H9 (cell line): Measurements from ENCODE around the gene MYT1. TPM values are rescaled to one million over a fixed set of nuclear protein-coding genes. Genes with fewer than 3 reads are reported as not detected.
A peak's percentile ranks its signal among the peaks of the same experiment; 100 is the strongest.

Source experiments
- DNase-seq: peaks from one replicate; pipeline ENCODE4 v3.0.0-alpha.2; 2017
- H2AFZ ChIP-seq: one replicate; pipeline ENCODE4 v1.6.1; 2013; ENCODE audit warnings: mild to moderate bottlenecking, low read length, control low read depth, moderate library complexity
- H2AK5ac ChIP-seq: 2 replicates; pipeline ENCODE4 v1.6.1; 2013; ENCODE audit warnings: low read length, control low read depth, mixed read lengths; ENCODE audit not compliant: insufficient read length
- H2BK120ac ChIP-seq: one replicate; pipeline ENCODE4 v1.6.1; 2013; ENCODE audit warnings: low read depth, mild to moderate bottlenecking, low read length, control low read depth, inconsistent platforms; ENCODE audit not compliant: poor library complexity, severe bottlenecking
- H2BK12ac ChIP-seq: 2 replicates; pipeline ENCODE4 v1.6.1; 2013; ENCODE audit warnings: low read length, control low read depth, mixed read lengths, low read depth; ENCODE audit not compliant: insufficient read length
- H2BK15ac ChIP-seq: 2 replicates; pipeline ENCODE4 v1.6.1; 2013; ENCODE audit warnings: low read depth, low read length, control low read depth
- H2BK20ac ChIP-seq: one replicate; pipeline ENCODE4 v1.6.1; 2013; ENCODE audit warnings: low read depth, mild to moderate bottlenecking, low read length, control low read depth, inconsistent platforms; ENCODE audit not compliant: poor library complexity, severe bottlenecking
- H2BK5ac ChIP-seq: 2 replicates; pipeline ENCODE4 v1.6.1; 2013; ENCODE audit warnings: low read length, control low read depth, mixed read lengths; ENCODE audit not compliant: insufficient read length
- H3K14ac ChIP-seq: 2 replicates; pipeline ENCODE4 v1.6.1; 2013; ENCODE audit warnings: low read length, control low read depth; ENCODE audit not compliant: insufficient read depth
- H3K18ac ChIP-seq: 2 replicates; pipeline ENCODE4 v1.6.1; 2013; ENCODE audit warnings: low read depth, mild to moderate bottlenecking, mixed read lengths, low read length, control low read depth; ENCODE audit not compliant: insufficient read length
- H3K23ac ChIP-seq: 2 replicates; pipeline ENCODE4 v1.6.1; 2013; ENCODE audit warnings: low read length, control low read depth, mixed read lengths, low read depth; ENCODE audit not compliant: insufficient read length
- H3K23me2 ChIP-seq: 2 replicates; pipeline ENCODE4 v1.6.1; 2013; ENCODE audit warnings: low read depth, mild to moderate bottlenecking, mixed read lengths, low read length, control low read depth; ENCODE audit not compliant: insufficient read length, poor library complexity, severe bottlenecking
- H3K27ac ChIP-seq: 2 replicates; pipeline ENCODE4 v1.5.1; 2013; ENCODE audit warnings: low read length, control low read depth, mixed read lengths, low read depth; ENCODE audit not compliant: insufficient read length
- H3K27me3 ChIP-seq: 2 replicates; pipeline ENCODE4 v1.6.1; 2013; ENCODE audit warnings: low read length, control low read depth, inconsistent platforms; ENCODE audit not compliant: insufficient read depth
- H3K4ac ChIP-seq: 2 replicates; pipeline ENCODE4 v1.6.1; 2013; ENCODE audit warnings: low read depth, mild to moderate bottlenecking, control low read depth, inconsistent platforms, low read length, moderate library complexity
- H3K4me1 ChIP-seq: 2 replicates; pipeline ENCODE4 v1.6.1; 2013; ENCODE audit warnings: low read length, control low read depth, inconsistent platforms; ENCODE audit not compliant: insufficient read depth
- H3K4me2 ChIP-seq: 2 replicates; pipeline ENCODE4 v1.6.1; 2013; ENCODE audit warnings: low read length, control low read depth, mixed read lengths; ENCODE audit not compliant: insufficient read length, insufficient read depth
- H3K56ac ChIP-seq: 2 replicates; pipeline ENCODE4 v1.6.1; 2013; ENCODE audit warnings: low read depth, mild to moderate bottlenecking, mixed read lengths, low read length, control low read depth; ENCODE audit not compliant: insufficient read length
- H3K79me1 ChIP-seq: 2 replicates; pipeline ENCODE4 v1.6.1; 2013; ENCODE audit warnings: low read depth, mild to moderate bottlenecking, moderate library complexity, low read length, control low read depth, inconsistent platforms; ENCODE audit not compliant: insufficient read depth, poor library complexity, severe bottlenecking
- H3K79me2 ChIP-seq: 2 replicates; pipeline ENCODE4 v1.6.1; 2013; ENCODE audit warnings: low read length, control low read depth, inconsistent platforms; ENCODE audit not compliant: insufficient read depth
- H3K9ac ChIP-seq: 2 replicates; pipeline ENCODE4 v1.6.1; 2013; ENCODE audit warnings: low read length, control low read depth, mixed read lengths; ENCODE audit not compliant: insufficient read length; ENCODE audit errors: extremely low read depth
- H3K9me3 ChIP-seq: one replicate; pipeline ENCODE4 v1.6.1; 2013; ENCODE audit warnings: low read depth, low read length, inconsistent platforms; ENCODE audit not compliant: control insufficient read depth
- H3T11ph ChIP-seq: one replicate; pipeline ENCODE4 v1.6.1; 2013; ENCODE audit warnings: mild to moderate bottlenecking, low read length, control low read depth, inconsistent platforms
- H4K20me1 ChIP-seq: one replicate; pipeline ENCODE4 v1.6.1; 2013; ENCODE audit not compliant: control insufficient read depth, insufficient read length, insufficient read depth
- H4K5ac ChIP-seq: 2 replicates; pipeline ENCODE4 v1.6.1; 2013; ENCODE audit warnings: low read depth, mild to moderate bottlenecking, mixed read lengths, low read length, control low read depth; ENCODE audit not compliant: insufficient read length
- H4K8ac ChIP-seq: replicated peaks from 2 replicates; pipeline ENCODE4 v1.6.1; 2013; ENCODE audit warnings: low read length, control low read depth, mixed read lengths, low read depth; ENCODE audit not compliant: insufficient read length
- H4K91ac ChIP-seq: 2 replicates; pipeline ENCODE4 v1.6.1; 2013; ENCODE audit warnings: low read depth, mild to moderate bottlenecking, moderate library complexity, mixed read lengths, low read length, control low read depth; ENCODE audit not compliant: insufficient read length
- H3K27ac Mint-ChIP-seq, 3 experiments: 2 replicates in 2 of 3; 3 replicates in 1 of 3; pipeline ENCODE4 v1.8.0; 2020 to 2021; ENCODE audit warnings: mixed read lengths in 3 of 3, mild to moderate bottlenecking in 1 of 3, moderate library complexity in 1 of 3
- H3K27me3 Mint-ChIP-seq: 2 replicates; pipeline ENCODE4 v1.8.0; 2021; ENCODE audit warnings: low read depth, mild to moderate bottlenecking, moderate library complexity, mixed read lengths
- H3K36me3 Mint-ChIP-seq, 3 experiments: 2 replicates in 2 of 3; 3 replicates in 1 of 3; pipeline ENCODE4 v1.8.0; 2020 to 2021; ENCODE audit warnings: low read depth in 3 of 3, mixed read lengths in 3 of 3; ENCODE audit not compliant: insufficient read depth in 1 of 3
- H3K4me1 Mint-ChIP-seq, 2 experiments: 2 replicates each; pipeline ENCODE4 v1.8.0; 2020; ENCODE audit warnings: mixed read lengths in 2 of 2
- H3K4me3 Mint-ChIP-seq, 2 experiments: 2 replicates in 1 of 2; 3 replicates in 1 of 2; pipeline ENCODE4 v1.8.0; 2020 to 2021; ENCODE audit warnings: mild to moderate bottlenecking in 2 of 2, mixed read lengths in 2 of 2, moderate library complexity in 1 of 2
- H3K9me3 Mint-ChIP-seq, 2 experiments: 2 replicates in 1 of 2; 3 replicates in 1 of 2; pipeline ENCODE4 v1.8.0; 2020; ENCODE audit warnings: mild to moderate bottlenecking in 2 of 2, mixed read lengths in 2 of 2, moderate library complexity in 1 of 2
- WGBS: extraction: QIAGEN DNeasy Blood & Tissue Kit; methylation state at CpG from one replicate; pipeline ENCODE4 v1.1.7; 2013; ENCODE audit warnings: missing lambda C conversion rate, low lambda C conversion rate, mixed read lengths; ENCODE audit not compliant: insufficient read length; ENCODE audit errors: extremely low coverage; 5-methylcytosine and 5-hydroxymethylcytosine counted together
- total RNA-seq: library from RNA; stranded (reverse); gene quantifications from 2 replicates; pipeline ENCODE4 v1.2.1, GENCODE V29; 2021
- TF ChIP-seq, protein P1 (sequence below): fragments of 200-600 bp; sonication (generic); conservative IDR thresholded peaks from 3 replicates; pipeline ENCODE4 v1.8.0; 2021; ENCODE audit warnings: antibody characterized with exemption, mild to moderate bottlenecking

MYT1 gene
- total RNA-seq, 1 experiment from 2014 or later: 0.79 TPM

DNA sequence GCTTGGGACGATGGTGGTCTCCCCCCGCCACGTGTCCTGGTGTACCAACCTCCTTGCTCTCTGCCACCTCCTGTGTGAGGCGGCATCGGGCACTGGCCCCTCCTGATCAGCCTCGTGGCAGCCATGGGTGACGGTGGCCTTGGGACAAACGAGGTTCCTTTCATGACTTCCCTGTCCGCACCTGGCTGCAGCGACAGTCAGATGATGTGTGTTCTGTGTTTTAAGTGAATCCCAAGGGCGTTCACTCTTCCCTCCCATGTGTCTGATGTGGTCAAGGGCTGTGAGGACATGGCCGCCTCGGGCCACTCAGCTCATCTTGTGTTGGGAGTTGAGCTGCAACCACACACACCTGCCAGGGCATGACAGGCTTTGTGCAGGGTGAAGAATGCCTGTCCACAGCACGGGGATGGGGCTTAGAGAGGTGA, 60.9 kb downstream of the MYT1 start:
- Histone ChIP-seq H3K4ac (no peak overlapping the region), H3T11ph (no peak overlapping the region), H3K56ac (no peak overlapping the region), H3K27me3 (no peaks in the 10 kb centered on the region), H3K4me1 (peaks cover 3% of the 10 kb centered on the region; the same call in 1 of the 2 replicates), H2BK12ac (no peak overlapping the region), H3K79me2 (no peaks in the 10 kb centered on the region), H3K9ac (no peak overlapping the region), H3K14ac (no peak overlapping the region), H4K8ac (no peak overlapping the region), H3K4me2 (no peak overlapping the region), H2BK15ac (no peak overlapping the region), H3K9me3 (no peaks in the 10 kb centered on the region), H3K23me2 (no peaks in the 10 kb centered on the region), H2AFZ (no peak overlapping the region), H3K23ac (no peak overlapping the region), H2BK20ac (no peak overlapping the region), H4K5ac (no peak overlapping the region), H2AK5ac (no peak overlapping the region), H4K20me1 (no peaks in the 10 kb centered on the region), H2BK120ac (no peak overlapping the region), H2BK5ac (no peak overlapping the region), H3K27ac (no peak overlapping the region), H3K79me1 (no peaks in the 10 kb centered on the region), H4K91ac (no peak overlapping the region), H3K18ac (no peak overlapping the region)
- Mint-ChIP-seq H3K4me1 (peaks cover 12 to 21% of the 10 kb centered on the region in 2 experiments), H3K4me3 (no peak overlapping the region), H3K9me3 (no peaks in the 10 kb centered on the region), H3K36me3 (peaks cover 0 to 1% (median 0%) of the 10 kb centered on the region in 3 experiments; a peak in 1 of 7 replicates), H3K27me3 (peaks cover 5% of the 10 kb centered on the region), H3K27ac (peak overlapping the region in 1 of 3 experiments; percentile 82; a peak in 1 of 7 replicates)
- no peak for DNase-seq
- no CpG with 5 or more reads among the region's 14 CpGs for WGBS
- TF ChIP-seq, protein P1, sequence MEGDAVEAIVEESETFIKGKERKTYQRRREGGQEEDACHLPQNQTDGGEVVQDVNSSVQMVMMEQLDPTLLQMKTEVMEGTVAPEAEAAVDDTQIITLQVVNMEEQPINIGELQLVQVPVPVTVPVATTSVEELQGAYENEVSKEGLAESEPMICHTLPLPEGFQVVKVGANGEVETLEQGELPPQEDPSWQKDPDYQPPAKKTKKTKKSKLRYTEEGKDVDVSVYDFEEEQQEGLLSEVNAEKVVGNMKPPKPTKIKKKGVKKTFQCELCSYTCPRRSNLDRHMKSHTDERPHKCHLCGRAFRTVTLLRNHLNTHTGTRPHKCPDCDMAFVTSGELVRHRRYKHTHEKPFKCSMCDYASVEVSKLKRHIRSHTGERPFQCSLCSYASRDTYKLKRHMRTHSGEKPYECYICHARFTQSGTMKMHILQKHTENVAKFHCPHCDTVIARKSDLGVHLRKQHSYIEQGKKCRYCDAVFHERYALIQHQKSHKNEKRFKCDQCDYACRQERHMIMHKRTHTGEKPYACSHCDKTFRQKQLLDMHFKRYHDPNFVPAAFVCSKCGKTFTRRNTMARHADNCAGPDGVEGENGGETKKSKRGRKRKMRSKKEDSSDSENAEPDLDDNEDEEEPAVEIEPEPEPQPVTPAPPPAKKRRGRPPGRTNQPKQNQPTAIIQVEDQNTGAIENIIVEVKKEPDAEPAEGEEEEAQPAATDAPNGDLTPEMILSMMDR: no peak
